HG03378 (cell line): ENCODE results near the gene TMEM43.
A peak's percentile ranks its signal among the peaks of the same experiment; 100 is the strongest.

Experiments
- ATAC-seq: cut with Tn5 transposase; IDR thresholded peaks from one replicate; pipeline ENCODE4 v1.9.1; 2021; ENCODE audit warnings: mild to moderate bottlenecking, moderate library complexity; ENCODE audit not compliant: unreplicated experiment

The TMEM43 gene

GRCh38 chr3:14170531-14171159, 45.8 kb downstream of the TMEM43 start:
- no peak for ATAC-seq

GRCh38 chr3:14172496-14172895, 47.6 kb downstream of the TMEM43 start:
- no peak for ATAC-seq

GRCh38 chr3:14174483-14174882, 49.6 kb downstream of the TMEM43 start:
- ATAC-seq: no peak

GRCh38 chr3:14175383-14176037, 50.7 kb downstream of the TMEM43 start:
- no peak for ATAC-seq

- peak; percentile 14 for ATAC-seq
These were observed 52.9 kb downstream of the TMEM43 start for GRCh38 chr3:14177580-14178246.

- peak; percentile 95 for ATAC-seq
These were observed 53.6 kb downstream of the TMEM43 start, which contains the start of the genes LSM3 and XPC for GRCh38 chr3:14178247-14179113. Gene LSM3, plus strand, starts transcription at chr3:14178817. Its CDS starts 44 bp downstream, at chr3:14178861. Gene XPC, minus strand, starts transcription at chr3:14178601. Its CDS starts 33 bp downstream, at chr3:14178568.

- ATAC-seq: no peak
These were observed 54.2 kb downstream of the TMEM43 start for GRCh38 chr3:14179114-14179465.

- ATAC-seq: no peak
These were observed 54.9 kb downstream of the TMEM43 start for GRCh38 chr3:14179795-14180194.

- no peak for ATAC-seq
These were observed 56.4 kb downstream of the TMEM43 start for GRCh38 chr3:14181253-14181652.

GRCh38 chr3:14183015-14183577, 58.2 kb downstream of the TMEM43 start:
- ATAC-seq: no peak

GRCh38 chr3:14186854-14187458, 62.1 kb downstream of the TMEM43 start:
- ATAC-seq: no peak

- ATAC-seq: no peak
These were observed 63.3 kb downstream of the TMEM43 start for GRCh38 chr3:14188041-14188754.
